GM21390 (cell line): ENCODE data around the gene PTCH2.

Experiments used
- ATAC-seq: cut with Tn5 transposase; IDR thresholded peaks from one replicate; pipeline ENCODE4 v1.9.1; 2021; ENCODE audit not compliant: unreplicated experiment

The PTCH2 gene, protein sequence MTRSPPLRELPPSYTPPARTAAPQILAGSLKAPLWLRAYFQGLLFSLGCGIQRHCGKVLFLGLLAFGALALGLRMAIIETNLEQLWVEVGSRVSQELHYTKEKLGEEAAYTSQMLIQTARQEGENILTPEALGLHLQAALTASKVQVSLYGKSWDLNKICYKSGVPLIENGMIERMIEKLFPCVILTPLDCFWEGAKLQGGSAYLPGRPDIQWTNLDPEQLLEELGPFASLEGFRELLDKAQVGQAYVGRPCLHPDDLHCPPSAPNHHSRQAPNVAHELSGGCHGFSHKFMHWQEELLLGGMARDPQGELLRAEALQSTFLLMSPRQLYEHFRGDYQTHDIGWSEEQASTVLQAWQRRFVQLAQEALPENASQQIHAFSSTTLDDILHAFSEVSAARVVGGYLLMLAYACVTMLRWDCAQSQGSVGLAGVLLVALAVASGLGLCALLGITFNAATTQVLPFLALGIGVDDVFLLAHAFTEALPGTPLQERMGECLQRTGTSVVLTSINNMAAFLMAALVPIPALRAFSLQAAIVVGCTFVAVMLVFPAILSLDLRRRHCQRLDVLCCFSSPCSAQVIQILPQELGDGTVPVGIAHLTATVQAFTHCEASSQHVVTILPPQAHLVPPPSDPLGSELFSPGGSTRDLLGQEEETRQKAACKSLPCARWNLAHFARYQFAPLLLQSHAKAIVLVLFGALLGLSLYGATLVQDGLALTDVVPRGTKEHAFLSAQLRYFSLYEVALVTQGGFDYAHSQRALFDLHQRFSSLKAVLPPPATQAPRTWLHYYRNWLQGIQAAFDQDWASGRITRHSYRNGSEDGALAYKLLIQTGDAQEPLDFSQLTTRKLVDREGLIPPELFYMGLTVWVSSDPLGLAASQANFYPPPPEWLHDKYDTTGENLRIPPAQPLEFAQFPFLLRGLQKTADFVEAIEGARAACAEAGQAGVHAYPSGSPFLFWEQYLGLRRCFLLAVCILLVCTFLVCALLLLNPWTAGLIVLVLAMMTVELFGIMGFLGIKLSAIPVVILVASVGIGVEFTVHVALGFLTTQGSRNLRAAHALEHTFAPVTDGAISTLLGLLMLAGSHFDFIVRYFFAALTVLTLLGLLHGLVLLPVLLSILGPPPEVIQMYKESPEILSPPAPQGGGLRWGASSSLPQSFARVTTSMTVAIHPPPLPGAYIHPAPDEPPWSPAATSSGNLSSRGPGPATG

DNA sequence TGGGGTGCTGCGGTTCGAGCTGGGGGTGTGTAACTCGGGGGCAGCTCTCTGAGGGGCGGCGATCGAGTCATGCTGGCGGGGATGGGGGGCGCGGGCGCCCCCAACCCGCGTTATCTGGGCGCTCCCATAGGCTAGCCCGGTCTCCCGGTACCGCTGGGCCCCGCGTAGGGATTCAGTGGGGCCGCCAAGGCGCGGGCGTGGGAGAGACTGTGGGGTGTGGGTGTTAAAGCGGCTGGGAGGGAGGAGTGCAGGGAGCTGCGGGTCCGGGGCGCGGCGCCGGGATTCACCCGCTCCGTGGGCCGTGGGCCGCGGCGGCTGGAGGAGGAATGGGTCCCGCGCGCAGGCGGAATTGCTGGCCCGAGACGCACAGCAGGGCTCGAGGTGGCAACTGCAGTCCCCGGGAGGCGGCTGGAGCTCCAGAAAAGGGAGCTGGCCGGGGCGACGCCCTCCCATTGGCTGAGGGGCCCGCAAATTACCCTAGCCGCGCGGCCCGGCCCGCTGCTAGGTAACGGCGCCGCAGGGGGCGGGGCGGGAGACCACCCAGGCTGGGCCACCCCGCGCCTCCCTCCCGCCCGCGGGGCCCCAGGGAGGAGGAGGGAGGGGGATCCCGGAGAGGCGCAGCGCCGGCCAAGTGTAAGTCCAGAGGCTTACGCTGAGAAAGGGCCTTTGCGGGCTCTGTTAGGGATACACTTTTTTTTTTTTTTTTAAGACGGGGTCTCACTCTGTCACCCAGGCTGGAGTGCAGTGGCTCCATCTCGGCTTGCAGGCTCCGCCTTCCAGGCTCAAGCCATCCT, at the start of gene PTCH2:
PTCH2 (minus strand) TSS at position 392 of the 794 bp plus-strand sequence; CDS start at position 71, 321 bp downstream.
- no peak for ATAC-seq

- ATAC-seq: no peak
These were observed 47.0 kb upstream of the PTCH2 start for GRCh38 chr1:44890007-44890406.

DNA sequence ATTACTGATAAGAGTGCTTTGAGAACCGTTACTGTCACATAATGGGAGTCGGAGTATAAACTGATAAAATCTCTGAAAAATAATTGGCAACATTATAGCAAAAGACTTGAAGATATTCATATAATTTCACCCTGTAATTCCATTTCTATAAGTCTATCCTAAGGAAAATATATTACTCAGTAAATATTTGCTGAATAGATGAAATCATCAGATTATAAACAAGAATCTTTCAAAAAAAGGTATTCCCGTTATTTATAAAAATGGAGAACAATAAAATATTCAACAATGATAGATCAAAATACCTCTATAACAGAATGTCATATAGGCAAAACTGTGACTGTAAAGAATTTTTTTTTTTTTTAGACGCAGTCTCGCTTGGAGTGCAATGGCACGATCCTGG, 42.4 kb upstream of the PTCH2 start:
- ATAC-seq: no peak

DNA sequence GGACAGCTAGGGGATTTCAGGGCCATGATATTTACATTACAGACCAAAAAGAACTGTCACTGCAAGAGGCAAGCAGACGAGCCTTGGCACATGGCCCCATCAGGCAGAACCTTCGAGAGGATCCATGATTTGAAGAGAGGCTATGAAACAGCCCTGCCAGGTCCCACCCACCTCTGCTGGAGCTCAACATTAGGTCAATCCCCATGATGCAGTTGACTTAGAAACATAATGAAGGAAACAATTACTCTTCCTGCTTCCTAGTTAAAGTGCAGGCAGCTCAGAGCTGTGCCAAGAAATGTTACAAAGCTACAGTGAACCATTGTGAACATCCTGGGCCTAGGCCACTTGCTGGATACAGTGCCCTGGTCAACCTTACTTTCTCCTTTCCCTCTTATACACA, 41.7 kb upstream of the PTCH2 start:
- ATAC-seq: no peak

DNA sequence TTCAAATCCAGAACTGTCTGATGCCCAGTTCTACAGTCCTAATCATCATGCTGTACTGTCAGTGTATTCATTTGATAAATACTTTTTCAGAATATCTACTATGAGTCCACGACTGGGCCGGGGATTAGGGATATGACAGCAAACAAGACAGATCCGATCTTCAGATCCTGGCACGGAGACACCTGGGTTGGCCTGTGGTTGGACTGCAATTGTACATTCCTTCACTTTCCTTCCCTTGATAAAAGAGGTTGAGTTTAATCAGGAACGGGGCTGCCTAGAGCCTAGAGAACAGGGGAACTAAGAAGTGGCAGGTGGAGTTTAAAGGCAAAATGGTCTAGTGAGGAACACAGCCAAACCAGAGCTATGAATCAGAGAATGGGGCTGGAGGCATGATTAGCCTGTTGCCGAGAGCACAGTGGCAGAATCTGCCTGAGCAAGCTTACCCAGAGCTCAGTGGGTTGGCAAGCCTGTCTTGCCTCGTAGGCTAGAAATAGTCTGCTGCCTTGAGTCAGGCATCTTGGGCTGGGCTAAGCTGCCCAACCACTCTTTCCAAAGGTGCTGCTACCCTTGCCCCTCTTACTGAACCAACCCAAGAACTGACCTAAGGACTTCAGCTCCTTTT, 38.1 kb upstream of the PTCH2 start:
- no peak for ATAC-seq

DNA sequence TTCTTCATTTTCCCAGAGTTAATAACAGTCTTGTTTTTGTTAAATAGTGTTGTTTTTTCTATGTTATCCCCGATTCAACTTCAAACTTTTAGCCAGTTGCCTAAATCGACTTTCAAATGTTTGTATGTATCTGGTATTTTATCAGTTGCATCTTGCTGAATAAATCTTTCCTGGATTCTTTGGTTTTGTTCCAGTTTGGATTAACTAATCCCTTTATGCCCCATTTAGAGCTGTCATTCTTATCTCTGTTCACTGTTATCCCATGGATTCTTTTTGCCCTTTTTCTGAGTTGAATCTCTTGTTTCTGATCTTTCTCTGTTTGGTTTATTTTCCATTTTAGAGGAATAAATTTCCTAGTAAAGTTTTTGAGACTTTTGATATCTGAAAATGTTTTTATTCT, 31.1 kb upstream of the PTCH2 start:
- no peak for ATAC-seq

- ATAC-seq: no peak
These were observed 27.0 kb upstream of the PTCH2 start for GRCh38 chr1:44870096-44870495.

- ATAC-seq: no peak
These were observed 24.7 kb upstream of the PTCH2 start for GRCh38 chr1:44867801-44868200.

DNA sequence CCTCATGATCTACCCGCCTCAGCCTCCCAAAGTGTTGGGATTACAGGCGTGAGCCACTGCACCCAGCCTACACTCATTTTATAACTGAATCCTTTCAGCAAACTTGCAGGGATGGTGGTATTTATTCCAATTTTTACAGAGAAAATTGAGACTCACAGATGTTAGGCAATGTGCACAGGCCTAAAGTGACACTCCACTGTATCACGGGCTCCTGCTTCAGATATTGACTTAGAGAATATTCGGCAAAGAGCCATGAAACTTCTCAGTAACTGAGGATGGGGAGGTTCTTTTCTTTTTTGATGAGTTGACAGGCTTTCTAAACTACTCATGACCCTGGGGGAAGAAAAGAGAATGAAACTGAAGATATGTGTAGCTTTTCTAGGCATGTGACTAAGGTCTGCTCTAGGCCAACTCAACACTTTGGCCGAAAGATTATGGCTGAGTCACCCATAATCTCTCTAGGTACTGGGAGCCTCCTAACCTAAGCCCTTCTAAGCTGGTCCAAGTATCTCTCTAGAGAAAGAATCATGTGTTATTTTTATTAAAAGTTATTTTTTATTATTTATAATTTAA, 19.9 kb upstream of the PTCH2 start:
- no peak for ATAC-seq

GRCh38 chr1:44860891-44861425, 17.9 kb upstream of the PTCH2 start:
- ATAC-seq: no peak

DNA sequence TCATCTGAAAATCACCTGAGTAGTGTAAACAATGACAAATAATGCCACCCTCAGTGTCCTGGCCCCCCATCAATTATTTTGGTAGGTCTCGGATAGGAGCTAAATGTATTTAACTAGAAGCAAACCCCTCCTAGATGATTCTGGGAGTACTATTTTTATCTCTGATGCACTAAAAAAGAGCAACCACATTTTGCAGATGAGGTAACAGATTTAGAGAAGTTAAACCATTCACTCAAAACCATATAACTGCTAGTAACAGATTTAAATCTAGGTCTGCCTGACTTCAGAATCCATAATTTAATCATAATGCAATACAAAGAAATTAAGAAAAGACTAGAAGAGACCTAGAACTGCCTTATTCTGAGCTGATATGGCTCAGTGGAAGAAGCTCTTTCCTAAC, 17.3 kb upstream of the PTCH2 start:
- no peak for ATAC-seq

GRCh38 chr1:44857446-44857845, 14.4 kb upstream of the PTCH2 start:
- ATAC-seq: no peak

- no peak for ATAC-seq
These were observed 12.7 kb upstream of the PTCH2 start for GRCh38 chr1:44855742-44856141.

DNA sequence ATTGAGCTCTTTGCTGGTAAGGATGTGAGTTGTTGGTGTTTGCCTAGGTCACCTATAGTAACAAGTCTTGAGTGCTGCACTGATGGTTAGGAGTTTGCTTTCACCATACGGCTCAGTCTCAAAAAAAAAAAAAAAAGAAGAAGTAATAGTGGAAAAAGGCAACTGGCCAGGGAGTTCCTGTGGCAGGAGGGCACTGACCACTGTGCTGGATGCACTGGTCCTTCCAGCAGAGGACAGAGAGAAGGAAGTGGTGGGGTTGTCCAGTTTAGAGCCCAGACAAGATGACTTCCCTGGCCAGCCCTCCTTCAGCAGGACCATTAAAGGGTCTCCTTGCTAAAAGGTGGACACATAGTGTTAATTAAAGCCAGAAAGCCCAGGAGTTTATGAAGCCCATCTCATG, 11.9 kb upstream of the PTCH2 start:
- ATAC-seq: no peak

- ATAC-seq: no peak
These were observed 10.1 kb upstream of the PTCH2 start for GRCh38 chr1:44853201-44853600.

- no peak for ATAC-seq
These were observed 8.3 kb upstream of the PTCH2 start for GRCh38 chr1:44851308-44851707.

DNA sequence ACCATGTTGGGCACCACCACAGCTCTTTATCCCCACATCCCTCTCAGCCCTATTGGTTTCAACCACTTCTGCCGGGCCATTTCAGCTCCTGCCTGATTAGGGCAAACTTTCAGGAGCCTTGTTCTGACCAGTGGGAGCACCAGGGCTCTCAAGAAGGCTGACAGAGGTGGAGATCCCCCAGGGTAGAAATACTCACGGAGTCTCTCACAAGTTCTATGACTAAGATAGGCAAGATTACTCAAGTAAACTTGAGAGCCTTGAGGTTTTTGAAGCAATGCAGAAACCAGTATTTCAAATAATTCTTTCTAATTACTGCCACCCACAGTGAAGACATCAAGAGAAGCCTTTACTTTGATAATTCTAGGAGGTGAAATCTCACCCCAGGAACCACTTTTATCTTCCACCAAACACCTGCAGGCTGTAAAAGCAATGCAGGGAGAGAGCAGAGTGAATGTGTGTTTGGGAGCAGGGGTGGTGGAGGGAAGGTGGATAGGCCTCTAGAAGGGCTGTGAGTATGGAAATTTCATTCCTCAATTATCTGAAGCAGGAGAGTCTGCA, 6.6 kb upstream of the PTCH2 start:
- no peak for ATAC-seq

GRCh38 chr1:44848456-44849181, 5.6 kb upstream of the PTCH2 start:
- no peak for ATAC-seq

- ATAC-seq: no peak
These were observed 4.8 kb upstream of the PTCH2 start for GRCh38 chr1:44847845-44848244.
